Peyer's patch (tissue), 4 donors: Measurements from ENCODE around the gene DSCAML1.

ENCODE experiments used
- CTCF ChIP-seq, 6 experiments: fragments of 450-650 bp in 4 of 6; fragments of 200-600 bp in 2 of 6; sonication (generic) in 1 of 6; IDR thresholded peaks; one replicate each; pipeline ENCODE4 v1.5.1; 2017 to 2019; ENCODE audit warnings: antibody characterized with exemption in 6 of 6, mild to moderate bottlenecking in 3 of 6, moderate library complexity in 1 of 6
- POLR2A ChIP-seq, 2 donors: fragments of 450-650 bp; IDR thresholded peaks; one replicate each; pipeline ENCODE4 v1.5.1; 2017; ENCODE audit warnings: antibody characterized with exemption in 2 of 2, mild to moderate bottlenecking in 2 of 2, moderate library complexity in 2 of 2

- no peak for TF ChIP-seq CTCF (IDR thresholded peaks at IDR 0.05)
- no peak for TF ChIP-seq POLR2A (IDR thresholded peaks at IDR 0.05)
These were observed 301.7 kb downstream of the DSCAML1 start for GRCh38 chr11:117495357-117495756.
